HG03025 (cell line): ENCODE results near the gene CD300LD.
"Not testable (repeated sequence)": the region's sequence is repeated elsewhere in the genome, so short reads cannot be mapped to it uniquely, and the experiment has no call there.

Experiments
- ATAC-seq: cut with Tn5 transposase; IDR thresholded peaks from one replicate; pipeline ENCODE4 v1.9.1; 2021; ENCODE audit warnings: mild to moderate bottlenecking, moderate library complexity; ENCODE audit not compliant: unreplicated experiment, low FRiP score

Gene CD300LD

DNA sequence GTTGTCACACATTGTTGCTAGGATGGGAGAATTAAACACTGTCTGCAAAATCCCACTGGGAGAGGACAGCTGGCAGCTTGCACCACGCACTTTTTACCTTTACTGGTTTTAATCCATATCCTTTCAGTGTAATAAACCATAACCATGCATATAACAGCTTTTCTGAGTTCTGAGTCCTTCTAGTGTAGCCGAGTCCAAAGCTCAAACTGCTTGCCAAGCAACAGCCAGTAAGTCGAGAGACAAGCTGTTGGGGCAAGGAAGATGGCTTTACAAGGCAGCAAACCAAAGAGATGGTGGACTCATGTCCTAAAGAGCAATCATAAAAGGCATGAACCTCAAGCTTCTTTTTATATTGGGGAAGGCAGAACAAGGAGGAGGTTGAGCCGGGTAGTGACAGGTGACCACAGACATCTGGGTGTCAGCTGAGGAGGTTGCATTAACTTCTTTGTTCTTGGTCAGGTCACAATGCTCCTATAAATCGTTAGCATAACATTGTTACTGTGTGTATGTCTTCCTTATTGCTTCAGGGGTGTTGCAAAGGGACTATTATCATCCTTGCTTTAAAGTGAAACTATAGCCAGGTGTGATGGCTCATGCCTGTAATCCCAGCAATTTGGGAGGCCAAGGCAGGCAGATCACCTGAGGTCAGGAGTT, 17.5 kb downstream of the CD300LD start:
- ATAC-seq, result no peak

DNA sequence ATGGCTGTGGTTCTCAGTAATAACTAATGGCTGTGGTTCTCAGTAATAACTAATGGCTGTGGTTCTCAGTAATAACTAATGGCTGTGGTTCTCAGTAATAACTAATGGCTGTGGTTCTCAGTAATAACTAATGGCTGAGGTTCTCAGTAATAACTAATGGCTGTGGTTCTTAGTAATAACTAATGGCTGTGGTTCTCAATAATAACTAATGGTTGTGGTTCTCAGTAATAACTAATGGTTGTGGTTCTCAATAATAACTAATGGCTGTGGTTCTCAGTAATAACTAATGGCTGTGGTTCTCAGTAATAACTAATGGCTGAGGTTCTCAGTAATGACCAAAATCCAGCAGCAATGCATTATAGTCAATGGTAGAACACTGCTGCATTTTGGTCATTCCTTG, 18.4 kb downstream of the CD300LD start:
- not testable (repeated sequence) for ATAC-seq

DNA sequence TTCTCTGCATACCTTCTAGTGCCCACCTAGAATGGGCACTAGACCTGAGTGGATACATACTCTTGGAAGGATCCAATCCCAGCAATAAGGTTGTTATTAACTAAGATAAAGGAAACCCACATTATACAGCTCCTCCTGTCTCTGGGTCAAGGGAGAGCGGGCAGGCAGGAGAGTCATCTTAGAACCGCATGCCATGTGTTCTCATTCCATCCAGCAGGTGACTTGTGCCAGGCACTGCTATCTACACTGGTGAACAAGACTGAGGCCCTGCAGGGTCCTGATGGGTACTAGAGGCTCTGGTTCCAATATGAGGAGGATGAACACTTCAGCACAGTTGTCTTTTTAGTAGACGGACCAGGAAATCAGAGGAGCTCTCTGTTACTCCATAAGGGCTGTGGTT, 18.9 kb downstream of the CD300LD start:
- ATAC-seq, result no peak

DNA sequence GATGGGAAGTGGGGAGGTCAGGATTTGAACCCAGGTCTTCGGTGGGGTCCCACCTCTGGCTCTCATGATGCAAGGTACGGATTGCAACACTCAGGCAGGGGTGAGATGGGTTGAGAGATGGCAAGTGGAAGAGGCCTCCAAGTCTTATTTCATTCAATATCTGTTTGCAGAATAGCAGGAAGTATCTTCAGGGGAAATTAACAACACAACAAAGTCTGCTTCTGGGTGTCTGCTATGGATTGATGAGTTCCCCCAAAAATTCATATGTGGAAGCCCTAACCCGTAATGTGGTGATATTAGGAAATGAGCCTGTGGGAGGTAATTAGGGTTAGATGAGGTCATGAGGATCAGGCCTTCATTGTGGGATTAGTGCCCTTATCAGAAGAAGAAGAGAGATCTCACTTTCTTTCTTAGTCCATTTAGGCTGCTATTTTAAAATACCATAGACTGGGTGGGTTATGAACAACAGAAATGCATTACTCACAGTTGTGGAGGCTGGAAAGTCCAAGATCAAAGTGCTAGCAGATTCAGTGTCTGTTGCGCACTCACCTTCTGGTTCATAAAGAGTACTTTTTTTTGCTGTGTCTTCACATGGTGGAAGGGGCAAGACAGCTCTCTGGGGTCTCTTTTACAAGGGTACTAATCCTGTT, 20.3 kb downstream of the CD300LD start:
- no peak for ATAC-seq

DNA sequence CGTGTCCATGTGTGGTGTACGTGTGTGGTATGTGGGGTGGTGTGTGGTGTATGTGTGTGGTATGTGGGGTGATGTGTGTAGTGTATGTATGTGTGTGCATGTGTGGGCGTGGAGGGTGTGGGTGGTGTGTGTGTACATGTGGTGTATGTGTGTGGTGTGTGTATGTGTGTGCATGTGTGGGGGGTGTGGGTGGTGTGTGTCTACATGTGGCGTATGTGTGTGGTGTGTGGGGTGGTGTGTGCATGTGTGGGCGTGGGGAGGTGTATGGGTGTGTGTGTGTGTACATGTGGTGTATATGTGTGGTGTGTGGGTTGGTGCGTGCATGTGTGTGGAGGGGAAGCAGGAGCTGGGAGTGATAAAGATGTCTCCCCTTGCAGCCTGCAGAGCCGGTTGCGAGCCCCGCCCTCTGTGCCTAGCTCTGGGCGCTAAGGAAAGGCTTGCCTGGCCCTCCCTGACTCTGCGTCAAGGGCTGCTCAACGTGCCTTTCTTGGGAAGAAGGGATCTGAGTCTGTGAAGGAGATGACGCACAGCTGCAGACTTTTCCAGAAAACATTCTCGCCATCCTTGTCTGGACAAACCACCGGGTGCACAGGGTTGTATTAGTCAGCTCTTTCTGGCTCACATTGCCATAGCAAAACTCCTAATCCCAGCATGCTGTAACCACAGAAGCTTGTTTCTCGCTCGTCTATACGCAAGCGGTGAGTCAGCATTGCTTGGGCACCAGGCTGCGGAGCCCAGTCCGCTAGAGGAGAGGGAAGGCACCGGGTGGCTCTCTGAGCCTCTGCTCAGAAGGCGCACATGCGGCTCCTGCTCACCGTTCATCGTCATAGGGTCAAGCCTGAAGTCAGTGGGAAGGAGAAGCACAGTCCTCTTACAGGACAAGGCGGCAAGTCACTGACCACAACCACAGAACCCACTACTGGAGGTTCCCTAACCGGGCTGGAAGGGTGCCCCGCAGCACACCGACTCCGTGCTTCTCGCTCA, 22.8 kb downstream of the CD300LD start:
- ATAC-seq, result no peak

DNA sequence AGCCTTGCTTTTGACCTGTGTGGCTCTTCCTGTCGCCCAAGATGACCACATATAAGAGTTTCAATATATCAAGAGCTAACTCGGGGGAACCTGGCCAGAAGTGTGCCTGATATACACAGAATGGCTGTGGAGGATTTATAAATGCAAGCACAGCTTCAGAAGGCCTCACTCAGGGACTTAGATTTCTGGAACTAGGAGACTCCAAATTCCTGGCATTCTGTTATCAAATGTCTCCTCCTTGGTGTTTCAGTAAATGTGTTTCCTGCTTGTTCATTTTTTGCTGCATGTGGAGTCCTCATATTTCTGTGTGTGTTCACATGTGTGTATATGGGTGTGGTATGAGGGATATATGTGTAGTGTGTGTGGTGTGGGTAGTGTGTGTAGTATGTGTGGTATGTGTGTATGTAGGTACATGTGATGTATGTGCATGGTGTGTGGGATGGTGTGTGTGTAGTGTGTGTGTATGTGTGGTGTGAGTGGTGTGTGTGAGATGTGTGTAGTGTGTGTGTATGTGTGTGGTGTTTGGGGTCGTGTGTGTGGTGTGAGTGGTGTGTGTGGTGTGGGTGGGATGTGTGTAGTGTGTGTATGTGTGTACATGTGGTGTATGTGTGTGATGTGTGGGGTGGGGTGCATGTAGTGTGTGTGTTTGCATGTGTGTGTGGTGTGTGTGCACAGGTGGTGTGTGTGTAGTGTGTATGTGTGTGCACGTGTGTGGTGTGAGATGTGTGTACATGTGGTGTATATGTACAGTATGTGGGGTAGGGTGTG, 23.8 kb downstream of the CD300LD start:
- ATAC-seq, result no peak

DNA sequence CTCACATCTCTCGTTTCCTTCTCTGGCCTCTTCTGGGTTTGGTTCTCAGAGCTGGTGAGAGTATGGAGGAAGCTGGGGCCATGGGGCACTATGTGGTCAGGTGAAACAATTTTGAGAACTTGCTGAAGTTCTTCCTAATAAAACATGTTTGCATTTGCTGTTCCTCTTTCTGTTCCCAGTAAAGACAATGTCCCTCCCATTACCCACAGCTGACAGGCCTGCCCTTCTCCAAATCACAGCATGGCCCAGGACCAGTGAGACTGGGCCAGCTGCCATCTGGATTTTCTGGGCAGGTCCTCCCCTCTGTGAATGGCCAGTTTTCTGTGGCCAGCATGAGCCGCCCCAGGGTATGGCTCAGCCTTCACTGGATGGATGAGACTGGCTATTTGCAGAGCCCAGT, 24.7 kb downstream of the CD300LD start, which contains the start of gene CD300H:
CD300H (minus strand) TSS at position 113 of the 400 bp plus-strand sequence.
- no peak for ATAC-seq

DNA sequence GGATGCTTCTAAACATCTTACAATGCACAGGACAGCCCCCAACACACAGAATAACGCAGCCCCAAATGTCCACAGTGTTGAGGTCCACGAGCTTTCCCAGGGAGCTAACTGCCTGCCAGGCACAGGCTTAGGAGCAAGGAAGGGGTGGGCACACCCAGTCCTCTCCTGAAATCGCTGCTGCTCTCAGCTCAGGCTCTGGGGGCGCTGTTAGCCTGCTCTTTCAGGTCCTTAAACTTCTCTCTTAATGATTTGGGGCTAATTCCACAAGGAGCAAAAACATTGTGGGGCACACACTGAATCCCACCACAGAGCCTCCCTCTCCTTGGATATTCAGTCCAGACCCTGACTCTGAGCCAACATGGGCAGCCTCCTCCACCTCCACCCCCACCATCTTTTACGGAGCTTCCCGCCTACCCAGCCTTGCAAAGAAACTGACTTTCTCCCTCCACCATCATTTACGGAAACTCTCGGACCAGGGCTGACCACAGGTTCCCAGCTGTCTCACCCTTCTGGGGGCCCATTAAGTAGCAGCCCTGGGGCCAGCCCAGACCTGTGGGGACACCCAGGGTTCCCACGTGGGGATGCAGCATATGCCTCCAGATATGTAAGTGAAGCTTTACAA, 25.8 kb downstream of the CD300LD start:
- ATAC-seq, result no peak

DNA sequence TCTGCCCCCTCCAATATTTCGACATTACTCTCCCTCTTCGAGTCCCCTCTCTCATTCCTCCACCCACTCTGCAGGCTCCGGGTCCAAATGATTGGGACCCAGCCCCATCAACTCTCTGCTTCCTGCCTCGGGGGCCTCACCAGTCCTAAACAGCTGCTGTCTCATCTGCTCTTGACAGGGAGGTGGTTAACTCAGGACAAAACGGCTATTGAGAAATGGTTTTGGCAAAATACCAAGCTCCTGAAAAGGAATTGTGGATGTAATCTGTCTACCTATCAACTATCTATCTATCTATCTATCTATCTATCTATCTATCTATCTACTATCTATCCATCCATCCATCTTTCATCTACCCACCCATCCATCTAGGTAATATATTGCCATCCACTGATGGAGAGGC, 27.0 kb downstream of the CD300LD start:
- ATAC-seq, result no peak

DNA sequence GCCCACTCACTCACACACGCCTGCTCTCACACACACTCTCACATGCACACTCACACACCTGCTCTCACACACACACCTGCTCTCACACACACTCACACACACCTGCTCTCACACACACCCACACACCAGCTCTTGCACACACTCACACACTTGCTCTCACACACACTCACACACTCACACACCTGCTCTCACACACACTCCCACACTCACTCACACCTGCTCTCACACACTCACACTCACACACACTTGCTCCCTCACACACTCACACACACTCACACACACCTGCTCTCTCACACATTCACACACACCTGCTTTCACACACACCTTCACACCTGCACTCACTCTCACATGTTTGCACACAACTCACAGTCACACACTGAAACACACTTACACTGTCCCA, 28.7 kb downstream of the CD300LD start:
- ATAC-seq, result no peak

DNA sequence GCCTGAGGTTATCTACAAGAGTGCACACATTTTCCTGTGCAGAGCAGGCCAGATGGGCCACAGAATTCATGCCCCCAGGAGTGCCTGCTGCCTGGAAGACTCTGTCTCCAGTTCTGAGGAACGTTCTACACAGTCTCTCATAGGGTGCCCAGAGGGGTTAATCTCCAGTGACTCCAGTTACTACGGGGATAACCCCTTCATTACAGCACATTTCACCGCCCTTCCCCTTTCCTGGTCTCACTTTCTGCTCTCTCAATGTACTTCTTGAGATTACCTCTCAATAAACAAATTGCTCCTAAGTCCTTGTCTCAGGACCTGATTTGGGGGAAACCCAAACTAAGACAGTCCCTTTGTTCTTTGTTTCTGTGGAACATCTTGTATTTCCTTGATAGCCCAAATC, 30.5 kb downstream of the CD300LD start:
- ATAC-seq, result no peak

DNA sequence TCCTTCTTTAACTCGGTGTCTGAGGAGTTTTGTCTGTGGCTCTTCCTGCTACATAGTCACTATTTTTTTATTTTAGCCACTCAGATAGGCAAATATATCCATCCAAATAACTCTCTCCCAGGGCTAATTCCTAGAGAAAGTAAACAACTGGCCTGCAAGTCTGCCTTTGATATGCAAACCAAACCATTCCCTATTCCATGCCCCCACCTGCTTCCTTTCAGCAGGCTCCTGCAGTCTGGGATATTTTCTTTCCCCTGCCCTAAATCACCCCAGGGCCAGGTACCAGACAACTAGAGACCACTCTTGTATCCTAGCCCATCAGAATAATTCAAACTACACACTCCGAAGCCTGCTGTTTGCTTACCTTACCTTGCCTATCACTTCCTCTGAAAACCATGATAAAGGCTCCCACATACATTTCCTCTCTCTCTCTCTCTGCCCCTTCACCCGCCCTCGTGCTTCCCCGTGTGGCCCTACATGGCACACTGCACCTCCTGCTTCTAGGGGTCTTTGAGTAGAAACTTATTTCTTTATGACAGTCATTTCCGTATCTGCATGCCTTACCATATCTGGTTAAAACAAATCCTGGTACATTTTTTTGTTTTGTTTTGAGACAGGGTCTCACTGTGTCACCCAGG, 33.1 kb downstream of the CD300LD start:
- ATAC-seq, result no peak

DNA sequence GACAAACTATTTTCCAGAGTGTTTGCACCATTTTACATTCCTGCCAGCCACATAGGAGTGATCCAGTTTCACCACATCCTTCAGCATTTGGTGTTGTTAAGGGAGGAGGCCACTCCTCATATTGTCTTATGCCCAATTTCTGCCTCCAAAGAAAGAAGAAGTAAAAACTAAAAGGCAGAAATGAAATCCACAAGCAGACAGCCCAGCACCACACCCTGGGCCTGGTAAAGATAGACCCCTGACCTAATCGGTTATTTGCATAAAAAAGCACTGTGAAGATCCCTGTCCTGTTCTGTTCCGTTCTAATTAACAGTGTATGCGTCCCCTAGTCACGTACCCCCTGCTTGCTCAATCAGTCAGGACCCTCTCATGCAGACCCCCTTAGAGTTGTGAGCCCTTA, 33.7 kb downstream of the CD300LD start:
- ATAC-seq, result not testable (repeated sequence)

DNA sequence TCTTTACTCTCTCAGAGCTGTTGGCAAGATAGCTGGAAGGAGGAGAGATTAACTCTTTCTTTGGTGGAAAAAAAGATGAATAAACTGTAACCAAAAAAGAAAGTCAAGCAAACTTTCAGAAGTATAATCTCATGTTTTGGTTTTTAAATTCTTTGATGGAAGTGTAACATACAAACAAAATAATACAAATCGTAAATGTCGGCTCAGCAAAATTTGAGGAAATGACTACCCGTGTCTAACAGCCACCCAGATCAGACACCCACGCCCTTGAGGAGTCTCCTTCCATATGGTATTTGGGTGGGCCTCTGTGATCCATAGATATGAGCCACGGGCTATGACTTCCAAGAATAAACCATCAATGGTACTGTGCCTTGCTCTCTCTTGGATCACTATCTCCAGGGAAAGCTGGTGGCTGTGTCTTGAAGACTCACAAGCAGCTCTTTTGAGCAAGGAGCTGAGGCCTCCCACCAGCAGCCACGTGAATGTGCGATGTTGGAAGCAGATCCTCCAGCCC, 36.6 kb downstream of the CD300LD start:
- ATAC-seq, result no peak

DNA sequence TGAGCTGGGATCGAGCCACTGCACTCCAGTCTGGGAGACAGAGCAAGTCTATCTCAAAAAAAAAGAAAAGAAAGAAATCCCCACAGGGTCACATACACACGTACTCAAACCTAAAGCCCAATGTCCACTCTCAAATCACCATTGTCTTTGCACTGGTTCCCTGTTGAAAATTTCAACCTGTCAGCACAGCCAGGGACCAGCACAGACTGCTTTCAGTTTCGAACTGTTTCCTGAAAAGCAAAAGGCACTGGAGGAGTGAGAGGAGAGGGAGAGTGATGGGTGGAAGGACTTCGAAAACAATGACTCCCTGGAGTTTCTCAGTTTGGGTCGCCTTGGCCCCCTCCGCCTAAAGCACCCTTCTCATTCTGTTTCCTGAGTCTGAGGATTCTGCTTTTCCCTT, 37.2 kb downstream of the CD300LD start:
- no peak for ATAC-seq

DNA sequence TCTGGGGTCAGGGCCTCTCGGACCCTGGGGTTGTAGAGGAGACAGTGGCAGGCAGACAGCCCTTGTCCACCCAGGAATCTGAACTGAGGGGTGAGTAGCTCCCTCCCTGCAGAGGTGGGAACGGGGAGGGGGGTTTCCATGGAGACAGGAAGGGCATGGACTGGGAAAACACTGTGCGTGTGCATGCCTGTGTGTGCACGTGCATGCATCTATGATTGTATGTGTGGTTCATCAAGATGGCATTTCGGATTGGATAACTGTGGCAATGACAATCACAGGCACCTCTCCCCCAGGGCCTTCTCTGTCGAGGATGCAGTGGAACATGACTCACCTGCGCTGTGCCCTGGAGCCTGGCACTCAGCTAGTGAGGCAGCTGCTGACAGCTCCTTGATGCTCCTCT, 40.0 kb downstream of the CD300LD start:
- no peak for ATAC-seq

DNA sequence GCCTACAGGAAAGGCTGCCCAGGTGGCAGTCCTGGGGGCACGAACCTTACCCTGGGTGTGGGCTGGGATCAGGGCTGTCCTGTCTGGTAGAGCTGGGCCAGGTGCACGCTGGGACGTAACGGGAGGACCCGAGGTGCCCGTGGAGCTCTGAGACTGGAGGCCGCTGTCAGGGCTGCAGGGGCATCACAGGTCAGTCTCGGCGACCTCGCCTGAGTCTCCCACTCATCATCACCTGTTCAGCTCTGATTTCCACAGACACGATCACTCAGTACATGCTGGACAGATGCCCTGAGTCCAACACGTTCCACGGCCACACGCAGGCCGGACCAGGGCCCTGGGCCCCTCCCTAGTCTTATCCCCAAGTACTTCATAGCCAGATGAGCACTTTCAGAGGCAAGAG, 41.5 kb downstream of the CD300LD start:
- ATAC-seq, result no peak

DNA sequence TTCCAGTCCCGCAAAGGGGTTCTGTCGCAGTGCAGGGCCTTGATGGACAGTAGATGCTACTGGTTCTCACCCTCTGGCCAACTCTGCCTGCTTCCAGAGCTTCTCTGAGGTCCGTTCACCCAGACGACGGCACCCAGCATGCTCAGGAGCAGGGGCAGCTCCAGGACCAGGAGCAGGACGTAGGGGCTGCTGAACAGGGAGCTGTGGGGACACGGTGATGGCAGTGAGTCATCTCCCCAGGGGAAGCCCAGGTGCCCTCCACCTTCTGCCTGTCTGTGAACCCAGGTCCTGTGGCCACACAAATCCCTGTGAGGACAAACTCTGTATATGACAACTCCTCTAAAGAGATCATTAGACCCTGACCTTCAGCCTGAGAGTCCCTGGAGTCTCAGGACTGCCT, 42.7 kb downstream of the CD300LD start:
- ATAC-seq, result no peak

DNA sequence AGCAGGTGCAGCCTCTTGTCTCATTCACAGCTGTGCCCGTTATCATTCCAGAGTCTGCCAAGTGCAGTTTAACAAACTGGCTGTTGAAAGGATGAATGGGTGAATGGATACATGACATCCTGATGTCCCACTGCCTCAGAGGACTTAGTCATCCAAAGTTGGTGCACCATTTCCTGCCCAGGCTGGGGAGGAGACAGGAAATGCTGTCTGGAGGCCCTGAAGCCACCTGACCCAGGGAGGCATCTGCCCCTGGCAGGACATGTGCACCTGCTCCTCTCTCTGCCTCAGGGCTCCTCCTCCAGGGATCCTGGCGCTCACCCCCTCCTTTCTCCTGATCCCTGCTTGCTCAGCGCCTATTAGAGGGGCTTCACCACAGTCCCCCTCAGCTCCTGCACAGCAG, 44.3 kb downstream of the CD300LD start:
- ATAC-seq, result no peak
